ENCODE data around the gene SLC27A1.

DNA sequence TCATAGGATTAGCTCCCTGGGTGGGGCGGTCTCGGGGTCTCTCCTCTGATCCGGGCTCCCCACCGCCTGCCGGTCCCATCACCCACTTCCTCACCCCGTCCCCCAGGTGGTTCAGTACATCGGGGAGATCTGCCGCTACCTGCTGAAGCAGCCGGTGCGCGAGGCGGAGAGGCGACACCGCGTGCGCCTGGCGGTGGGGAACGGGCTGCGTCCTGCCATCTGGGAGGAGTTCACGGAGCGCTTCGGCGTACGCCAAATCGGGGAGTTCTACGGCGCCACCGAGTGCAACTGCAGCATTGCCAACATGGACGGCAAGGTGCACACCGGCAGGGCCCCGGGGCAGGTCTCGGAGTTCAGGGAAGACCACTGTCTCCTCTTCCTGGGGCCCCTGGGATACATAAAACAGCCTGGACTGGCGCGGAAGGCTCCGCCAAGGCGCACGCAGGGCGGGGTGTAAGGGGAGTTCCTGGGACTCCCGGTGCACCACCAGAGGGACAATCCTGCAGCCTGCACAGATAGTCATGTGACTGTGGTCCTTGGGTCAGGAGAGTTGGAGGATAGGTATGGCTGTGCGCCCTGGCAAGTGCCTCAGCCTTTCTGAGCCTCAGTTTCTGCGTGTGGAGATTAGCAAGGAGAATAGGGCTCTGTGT lies 26.9 kb downstream of the SLC27A1 start:
- TF ChIP-seq ELF4 (CRISPR knock-in tag; IDR thresholded peaks at IDR 0.05; ENCODE audit: low read depth) (no peak), CREB1 (CRISPR knock-in tag; IDR thresholded peaks at IDR 0.05) (0 out of 2 replicates have a peak, but pooled peaks have one; percentile 21), CBFB (CRISPR knock-in tag; IDR thresholded peaks at IDR 0.05; ENCODE audit: low read depth) (no peak), JUN (CRISPR knock-in tag; IDR thresholded peaks at IDR 0.05) (no peak), ZNF232 (CRISPR knock-in tag; IDR thresholded peaks at IDR 0.05) (no peak), MYBL2 (CRISPR knock-in tag; IDR thresholded peaks at IDR 0.05) (no peak), NFE2L1 (CRISPR knock-in tag; IDR thresholded peaks at IDR 0.05) (no peak)
- TF ChIP-seq, protein P1, sequence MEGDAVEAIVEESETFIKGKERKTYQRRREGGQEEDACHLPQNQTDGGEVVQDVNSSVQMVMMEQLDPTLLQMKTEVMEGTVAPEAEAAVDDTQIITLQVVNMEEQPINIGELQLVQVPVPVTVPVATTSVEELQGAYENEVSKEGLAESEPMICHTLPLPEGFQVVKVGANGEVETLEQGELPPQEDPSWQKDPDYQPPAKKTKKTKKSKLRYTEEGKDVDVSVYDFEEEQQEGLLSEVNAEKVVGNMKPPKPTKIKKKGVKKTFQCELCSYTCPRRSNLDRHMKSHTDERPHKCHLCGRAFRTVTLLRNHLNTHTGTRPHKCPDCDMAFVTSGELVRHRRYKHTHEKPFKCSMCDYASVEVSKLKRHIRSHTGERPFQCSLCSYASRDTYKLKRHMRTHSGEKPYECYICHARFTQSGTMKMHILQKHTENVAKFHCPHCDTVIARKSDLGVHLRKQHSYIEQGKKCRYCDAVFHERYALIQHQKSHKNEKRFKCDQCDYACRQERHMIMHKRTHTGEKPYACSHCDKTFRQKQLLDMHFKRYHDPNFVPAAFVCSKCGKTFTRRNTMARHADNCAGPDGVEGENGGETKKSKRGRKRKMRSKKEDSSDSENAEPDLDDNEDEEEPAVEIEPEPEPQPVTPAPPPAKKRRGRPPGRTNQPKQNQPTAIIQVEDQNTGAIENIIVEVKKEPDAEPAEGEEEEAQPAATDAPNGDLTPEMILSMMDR (IDR thresholded peaks at IDR 0.05), result no peak
- TF ChIP-seq, protein P2, sequence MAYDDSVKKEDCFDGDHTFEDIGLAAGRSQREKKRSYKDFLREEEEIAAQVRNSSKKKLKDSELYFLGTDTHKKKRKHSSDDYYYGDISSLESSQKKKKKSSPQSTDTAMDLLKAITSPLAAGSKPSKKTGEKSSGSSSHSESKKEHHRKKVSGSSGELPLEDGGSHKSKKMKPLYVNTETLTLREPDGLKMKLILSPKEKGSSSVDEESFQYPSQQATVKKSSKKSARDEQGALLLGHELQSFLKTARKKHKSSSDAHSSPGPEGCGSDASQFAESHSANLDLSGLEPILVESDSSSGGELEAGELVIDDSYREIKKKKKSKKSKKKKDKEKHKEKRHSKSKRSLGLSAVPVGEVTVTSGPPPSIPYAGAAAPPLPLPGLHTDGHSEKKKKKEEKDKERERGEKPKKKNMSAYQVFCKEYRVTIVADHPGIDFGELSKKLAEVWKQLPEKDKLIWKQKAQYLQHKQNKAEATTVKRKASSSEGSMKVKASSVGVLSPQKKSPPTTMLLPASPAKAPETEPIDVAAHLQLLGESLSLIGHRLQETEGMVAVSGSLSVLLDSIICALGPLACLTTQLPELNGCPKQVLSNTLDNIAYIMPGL (CRISPR knock-in tag; IDR thresholded peaks at IDR 0.05), result no peak
- TF ChIP-seq, protein P3, sequence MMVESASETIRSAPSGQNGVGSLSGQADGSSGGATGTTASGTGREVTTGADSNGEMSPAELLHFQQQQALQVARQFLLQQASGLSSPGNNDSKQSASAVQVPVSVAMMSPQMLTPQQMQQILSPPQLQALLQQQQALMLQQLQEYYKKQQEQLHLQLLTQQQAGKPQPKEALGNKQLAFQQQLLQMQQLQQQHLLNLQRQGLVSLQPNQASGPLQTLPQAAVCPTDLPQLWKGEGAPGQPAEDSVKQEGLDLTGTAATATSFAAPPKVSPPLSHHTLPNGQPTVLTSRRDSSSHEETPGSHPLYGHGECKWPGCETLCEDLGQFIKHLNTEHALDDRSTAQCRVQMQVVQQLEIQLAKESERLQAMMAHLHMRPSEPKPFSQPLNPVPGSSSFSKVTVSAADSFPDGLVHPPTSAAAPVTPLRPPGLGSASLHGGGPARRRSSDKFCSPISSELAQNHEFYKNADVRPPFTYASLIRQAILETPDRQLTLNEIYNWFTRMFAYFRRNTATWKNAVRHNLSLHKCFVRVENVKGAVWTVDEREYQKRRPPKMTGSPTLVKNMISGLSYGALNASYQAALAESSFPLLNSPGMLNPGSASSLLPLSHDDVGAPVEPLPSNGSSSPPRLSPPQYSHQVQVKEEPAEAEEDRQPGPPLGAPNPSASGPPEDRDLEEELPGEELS (CRISPR knock-in tag; IDR thresholded peaks at IDR 0.05), result no peak
- TF ChIP-seq, protein P4, sequence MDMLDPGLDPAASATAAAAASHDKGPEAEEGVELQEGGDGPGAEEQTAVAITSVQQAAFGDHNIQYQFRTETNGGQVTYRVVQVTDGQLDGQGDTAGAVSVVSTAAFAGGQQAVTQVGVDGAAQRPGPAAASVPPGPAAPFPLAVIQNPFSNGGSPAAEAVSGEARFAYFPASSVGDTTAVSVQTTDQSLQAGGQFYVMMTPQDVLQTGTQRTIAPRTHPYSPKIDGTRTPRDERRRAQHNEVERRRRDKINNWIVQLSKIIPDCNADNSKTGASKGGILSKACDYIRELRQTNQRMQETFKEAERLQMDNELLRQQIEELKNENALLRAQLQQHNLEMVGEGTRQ (CRISPR knock-in tag; IDR thresholded peaks at IDR 0.05), result peak; percentile 84
- TF ChIP-seq, protein P5, sequence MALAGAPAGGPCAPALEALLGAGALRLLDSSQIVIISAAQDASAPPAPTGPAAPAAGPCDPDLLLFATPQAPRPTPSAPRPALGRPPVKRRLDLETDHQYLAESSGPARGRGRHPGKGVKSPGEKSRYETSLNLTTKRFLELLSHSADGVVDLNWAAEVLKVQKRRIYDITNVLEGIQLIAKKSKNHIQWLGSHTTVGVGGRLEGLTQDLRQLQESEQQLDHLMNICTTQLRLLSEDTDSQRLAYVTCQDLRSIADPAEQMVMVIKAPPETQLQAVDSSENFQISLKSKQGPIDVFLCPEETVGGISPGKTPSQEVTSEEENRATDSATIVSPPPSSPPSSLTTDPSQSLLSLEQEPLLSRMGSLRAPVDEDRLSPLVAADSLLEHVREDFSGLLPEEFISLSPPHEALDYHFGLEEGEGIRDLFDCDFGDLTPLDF (CRISPR knock-in tag; IDR thresholded peaks at IDR 0.05), result no peak
- TF ChIP-seq, protein P6, sequence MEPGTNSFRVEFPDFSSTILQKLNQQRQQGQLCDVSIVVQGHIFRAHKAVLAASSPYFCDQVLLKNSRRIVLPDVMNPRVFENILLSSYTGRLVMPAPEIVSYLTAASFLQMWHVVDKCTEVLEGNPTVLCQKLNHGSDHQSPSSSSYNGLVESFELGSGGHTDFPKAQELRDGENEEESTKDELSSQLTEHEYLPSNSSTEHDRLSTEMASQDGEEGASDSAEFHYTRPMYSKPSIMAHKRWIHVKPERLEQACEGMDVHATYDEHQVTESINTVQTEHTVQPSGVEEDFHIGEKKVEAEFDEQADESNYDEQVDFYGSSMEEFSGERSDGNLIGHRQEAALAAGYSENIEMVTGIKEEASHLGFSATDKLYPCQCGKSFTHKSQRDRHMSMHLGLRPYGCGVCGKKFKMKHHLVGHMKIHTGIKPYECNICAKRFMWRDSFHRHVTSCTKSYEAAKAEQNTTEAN (CRISPR knock-in tag; IDR thresholded peaks at IDR 0.05), result no peak

Data from WTC11 (cell line).